ENCODE results near the gene SERINC4. TPM values are rescaled to one million over a fixed set of nuclear protein-coding genes. Genes with fewer than 3 reads are reported as not detected.
A peak's percentile ranks its signal among the peaks of the same experiment; 100 is the strongest.
"Not testable (repeated sequence)": the region's sequence is repeated elsewhere in the genome, so short reads cannot be mapped to it uniquely, and the experiment has no call there.

The SERINC4 gene
- total and polyA plus RNA-seq, 10 of the 15 experiments (the other 5 are each of a cell fraction or from before 2014, with no cell fraction given), result 0.06 to 0.96 (median 0.26) TPM; not detected in 1

DNA sequence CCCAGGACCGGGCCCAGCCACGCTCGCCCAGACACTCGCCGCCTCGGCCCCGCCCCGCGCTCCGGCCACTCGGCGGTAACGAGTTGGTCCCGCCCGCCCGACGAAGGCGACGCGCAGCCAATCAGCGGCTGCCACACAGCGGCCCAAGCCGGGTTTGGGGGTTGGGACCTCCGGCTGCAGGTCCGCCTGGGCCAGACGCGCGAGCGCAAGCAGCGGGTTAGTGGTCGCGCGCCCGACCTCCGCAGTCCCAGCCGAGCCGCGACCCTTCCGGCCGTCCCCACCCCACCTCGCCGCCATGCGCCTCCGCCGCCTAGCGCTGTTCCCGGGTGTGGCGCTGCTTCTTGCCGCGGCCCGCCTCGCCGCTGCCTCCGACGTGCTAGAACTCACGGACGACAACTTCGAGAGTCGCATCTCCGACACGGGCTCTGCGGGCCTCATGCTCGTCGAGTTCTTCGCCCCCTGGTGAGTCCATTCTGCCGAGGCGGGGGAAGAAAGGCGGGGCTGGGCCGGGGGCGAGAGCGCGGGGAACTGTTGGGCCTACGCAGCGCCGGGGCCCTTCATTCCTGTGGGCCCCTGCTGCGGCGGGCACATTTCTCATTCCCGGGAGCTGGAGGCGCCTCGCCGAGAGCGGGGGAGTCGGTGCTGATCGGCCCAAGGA is 53.6 kb downstream of the SERINC4 start, which contains the start of gene PDIA3:
Gene PDIA3 (plus strand): TSS at position 194 of the 658 bp plus-strand sequence. CDS start 102 bp downstream, at position 296.
- peak within 1 kb of the TSS; percentile 51 for H2AFZ ChIP-seq (ENCODE audit: control insufficient read depth, low read depth, low read length)
- peak within 1 kb of the TSS; percentile 78 for H3K27ac ChIP-seq (ENCODE audit: control insufficient read depth, insufficient read depth)
- FAIRE-seq; H4K20me1 ChIP-seq (ENCODE audit: control insufficient read depth, insufficient read depth); H3K27me3 ChIP-seq (replicated peaks in 1 of 2; ENCODE audit: control insufficient read depth in 2 of 2, insufficient read depth in 2 of 2, low read length in 1 of 2); H3K36me3 ChIP-seq (ENCODE audit: control insufficient read depth in 2 of 2, insufficient read depth in 2 of 2, low read length in 1 of 2); in situ Hi-C loops (cut with MboI); H3K9me3 ChIP-seq (replicated peaks; ENCODE audit: control insufficient read depth, insufficient read depth, low read length); BruUV-seq (replicated peaks): not testable (repeated sequence)
- ChIA-PET CTCF (interaction anchor here (1.7 kb wide), 1 partner anchor 24 kb away, joined by 5 read pairs; no protein-coding TSS in a partner anchor), POLR2A (interaction anchor here (0.6 to 1.3 kb wide), 3 partner anchors 11 to 63 kb away, joined by 3 to 4 read pairs (median 3); no protein-coding TSS in a partner anchor), RAD21 (ENCODE audit: unreplicated experiment) (interaction anchor here (1.0 to 1.1 kb wide), 2 partner anchors 24 to 42 kb away, joined by 3 to 4 read pairs; no protein-coding TSS in a partner anchor), SMC1A (ENCODE audit: uncharacterized antibody, unreplicated experiment) (interaction anchor here (1.0 to 2.2 kb wide), 2 partner anchors 31 to 42 kb away, joined by 5 to 6 read pairs; partner anchors contain the start of gene ELL3)
- peak; percentile 56 for DNase-seq (ENCODE audit: low read depth, low spot score)
- H3K9ac ChIP-seq (ENCODE audit: control insufficient read depth, insufficient read depth, low read length), result peak within 1 kb of the TSS; percentile 82
- H3K4me2 ChIP-seq (ENCODE audit: control insufficient read depth, insufficient read depth), result peak within 1 kb of the TSS; percentile 71
- peak; percentile 91 for ATAC-seq
- H3K4me1 ChIP-seq (ENCODE audit: control insufficient read depth, insufficient read depth, low read length), result peaks cover 13% of the 10 kb centered on the region
- intact Hi-C loops (cut with micrococcal nuclease; ENCODE audit: unreplicated experiment), result loop anchor here (5.0 kb wide), 1 partner anchor 976 kb away; no protein-coding TSS in a partner anchor
- WGBS (ENCODE audit: insufficient coverage, insufficient replicate concordance, low lambda C conversion rate, missing lambda C conversion rate), result under 1% methylated on average over 48 of the region's 84 CpGs
- peak within 1 kb of the TSS; percentile 84 for H3K4me3 ChIP-seq
- peaks cover 53% of the 10 kb centered on the region for H3K79me2 ChIP-seq (ENCODE audit: control insufficient read depth, insufficient read depth, low read length)
- 0 out of 2 replicates have a peak, but pooled peaks have one; percentile 45 for TF ChIP-seq NR2F1 (conservative IDR thresholded peaks at IDR 0.05)
- TF ChIP-seq CHD2 (IDR thresholded peaks at IDR 0.05; ENCODE audit: borderline replicate concordance, low read depth, low read length), result peak; percentile 82
- peak; percentile 78 for TF ChIP-seq DPF2 (IDR thresholded peaks at IDR 0.05)
- peak; percentile 86 for TF ChIP-seq BACH1 (IDR thresholded peaks at IDR 0.05; ENCODE audit: borderline replicate concordance)
- peak; percentile 63 for TF ChIP-seq SP1 (IDR thresholded peaks at IDR 0.05; ENCODE audit: low read depth, low read length)
- TF ChIP-seq POLR2A (IDR thresholded peaks at IDR 0.05; ENCODE audit: low read depth, low read length), result peak; percentile 92
- TF ChIP-seq GATAD2B (conservative IDR thresholded peaks at IDR 0.05; ENCODE audit: low read depth), result peak; percentile 63; the same call in 1 of the 2 replicates
- peak; percentile 59; the same call in 1 of the 2 replicates for TF ChIP-seq NFYB (IDR thresholded peaks at IDR 0.05; ENCODE audit: insufficient read depth, low read depth, low read length)
- peak; percentile 84 for TF ChIP-seq PML (IDR thresholded peaks at IDR 0.05; ENCODE audit: low read length)
- 0 out of 4 replicates have a peak, but pooled peaks of 1 of the 2 experiments have one; percentile 19 for TF ChIP-seq IKZF2 (IDR thresholded peaks at IDR 0.05)
- peak; percentile 72; the same call in 1 of the 2 replicates for TF ChIP-seq CREB1 (IDR thresholded peaks at IDR 0.05; ENCODE audit: low read depth)
- 0 out of 2 replicates have a peak, but pooled peaks have one; percentile 17 for TF ChIP-seq POLR2AphosphoS2 (IDR thresholded peaks at IDR 0.05; ENCODE audit: low read depth, low read length)
- TF ChIP-seq, protein P1, sequence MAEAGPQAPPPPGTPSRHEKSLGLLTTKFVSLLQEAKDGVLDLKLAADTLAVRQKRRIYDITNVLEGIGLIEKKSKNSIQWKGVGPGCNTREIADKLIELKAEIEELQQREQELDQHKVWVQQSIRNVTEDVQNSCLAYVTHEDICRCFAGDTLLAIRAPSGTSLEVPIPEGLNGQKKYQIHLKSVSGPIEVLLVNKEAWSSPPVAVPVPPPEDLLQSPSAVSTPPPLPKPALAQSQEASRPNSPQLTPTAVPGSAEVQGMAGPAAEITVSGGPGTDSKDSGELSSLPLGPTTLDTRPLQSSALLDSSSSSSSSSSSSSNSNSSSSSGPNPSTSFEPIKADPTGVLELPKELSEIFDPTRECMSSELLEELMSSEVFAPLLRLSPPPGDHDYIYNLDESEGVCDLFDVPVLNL (IDR thresholded peaks at IDR 0.05; ENCODE audit: low read depth, low read length), result 0 out of 2 replicates have a peak, but pooled peaks have one; percentile 41
- TF ChIP-seq IKZF1 (conservative IDR thresholded peaks at IDR 0.05), result peak; percentile 45
- TF ChIP-seq, protein P2, sequence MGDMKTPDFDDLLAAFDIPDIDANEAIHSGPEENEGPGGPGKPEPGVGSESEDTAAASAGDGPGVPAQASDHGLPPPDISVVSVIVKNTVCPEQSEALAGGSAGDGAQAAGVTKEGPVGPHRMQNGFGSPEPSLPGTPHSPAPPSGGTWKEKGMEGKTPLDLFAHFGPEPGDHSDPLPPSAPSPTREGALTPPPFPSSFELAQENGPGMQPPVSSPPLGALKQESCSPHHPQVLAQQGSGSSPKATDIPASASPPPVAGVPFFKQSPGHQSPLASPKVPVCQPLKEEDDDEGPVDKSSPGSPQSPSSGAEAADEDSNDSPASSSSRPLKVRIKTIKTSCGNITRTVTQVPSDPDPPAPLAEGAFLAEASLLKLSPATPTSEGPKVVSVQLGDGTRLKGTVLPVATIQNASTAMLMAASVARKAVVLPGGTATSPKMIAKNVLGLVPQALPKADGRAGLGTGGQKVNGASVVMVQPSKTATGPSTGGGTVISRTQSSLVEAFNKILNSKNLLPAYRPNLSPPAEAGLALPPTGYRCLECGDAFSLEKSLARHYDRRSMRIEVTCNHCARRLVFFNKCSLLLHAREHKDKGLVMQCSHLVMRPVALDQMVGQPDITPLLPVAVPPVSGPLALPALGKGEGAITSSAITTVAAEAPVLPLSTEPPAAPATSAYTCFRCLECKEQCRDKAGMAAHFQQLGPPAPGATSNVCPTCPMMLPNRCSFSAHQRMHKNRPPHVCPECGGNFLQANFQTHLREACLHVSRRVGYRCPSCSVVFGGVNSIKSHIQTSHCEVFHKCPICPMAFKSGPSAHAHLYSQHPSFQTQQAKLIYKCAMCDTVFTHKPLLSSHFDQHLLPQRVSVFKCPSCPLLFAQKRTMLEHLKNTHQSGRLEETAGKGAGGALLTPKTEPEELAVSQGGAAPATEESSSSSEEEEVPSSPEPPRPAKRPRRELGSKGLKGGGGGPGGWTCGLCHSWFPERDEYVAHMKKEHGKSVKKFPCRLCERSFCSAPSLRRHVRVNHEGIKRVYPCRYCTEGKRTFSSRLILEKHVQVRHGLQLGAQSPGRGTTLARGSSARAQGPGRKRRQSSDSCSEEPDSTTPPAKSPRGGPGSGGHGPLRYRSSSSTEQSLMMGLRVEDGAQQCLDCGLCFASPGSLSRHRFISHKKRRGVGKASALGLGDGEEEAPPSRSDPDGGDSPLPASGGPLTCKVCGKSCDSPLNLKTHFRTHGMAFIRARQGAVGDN (IDR thresholded peaks at IDR 0.05), result peak; percentile 76
- TF ChIP-seq, protein P3, sequence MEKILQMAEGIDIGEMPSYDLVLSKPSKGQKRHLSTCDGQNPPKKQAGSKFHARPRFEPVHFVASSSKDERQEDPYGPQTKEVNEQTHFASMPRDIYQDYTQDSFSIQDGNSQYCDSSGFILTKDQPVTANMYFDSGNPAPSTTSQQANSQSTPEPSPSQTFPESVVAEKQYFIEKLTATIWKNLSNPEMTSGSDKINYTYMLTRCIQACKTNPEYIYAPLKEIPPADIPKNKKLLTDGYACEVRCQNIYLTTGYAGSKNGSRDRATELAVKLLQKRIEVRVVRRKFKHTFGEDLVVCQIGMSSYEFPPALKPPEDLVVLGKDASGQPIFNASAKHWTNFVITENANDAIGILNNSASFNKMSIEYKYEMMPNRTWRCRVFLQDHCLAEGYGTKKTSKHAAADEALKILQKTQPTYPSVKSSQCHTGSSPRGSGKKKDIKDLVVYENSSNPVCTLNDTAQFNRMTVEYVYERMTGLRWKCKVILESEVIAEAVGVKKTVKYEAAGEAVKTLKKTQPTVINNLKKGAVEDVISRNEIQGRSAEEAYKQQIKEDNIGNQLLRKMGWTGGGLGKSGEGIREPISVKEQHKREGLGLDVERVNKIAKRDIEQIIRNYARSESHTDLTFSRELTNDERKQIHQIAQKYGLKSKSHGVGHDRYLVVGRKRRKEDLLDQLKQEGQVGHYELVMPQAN (conservative IDR thresholded peaks at IDR 0.05), result peak; percentile 84
- 0 out of 2 replicates have a peak, but pooled peaks have one; percentile 69 for TF ChIP-seq SMAD5 (IDR thresholded peaks at IDR 0.05; ENCODE audit: low read depth)
- peak; percentile 84 for TF ChIP-seq POLR2AphosphoS5 (IDR thresholded peaks at IDR 0.05; ENCODE audit: low read length)
